Measurements from ENCODE around the gene HTRA2. TPM values are rescaled to one million over a fixed set of nuclear protein-coding genes. Genes with fewer than 3 reads are reported as not detected.

Gene HTRA2
- total and polyA plus RNA-seq, 2 experiments from 2014 or later, result 34.0 to 35.2 TPM

DNA sequence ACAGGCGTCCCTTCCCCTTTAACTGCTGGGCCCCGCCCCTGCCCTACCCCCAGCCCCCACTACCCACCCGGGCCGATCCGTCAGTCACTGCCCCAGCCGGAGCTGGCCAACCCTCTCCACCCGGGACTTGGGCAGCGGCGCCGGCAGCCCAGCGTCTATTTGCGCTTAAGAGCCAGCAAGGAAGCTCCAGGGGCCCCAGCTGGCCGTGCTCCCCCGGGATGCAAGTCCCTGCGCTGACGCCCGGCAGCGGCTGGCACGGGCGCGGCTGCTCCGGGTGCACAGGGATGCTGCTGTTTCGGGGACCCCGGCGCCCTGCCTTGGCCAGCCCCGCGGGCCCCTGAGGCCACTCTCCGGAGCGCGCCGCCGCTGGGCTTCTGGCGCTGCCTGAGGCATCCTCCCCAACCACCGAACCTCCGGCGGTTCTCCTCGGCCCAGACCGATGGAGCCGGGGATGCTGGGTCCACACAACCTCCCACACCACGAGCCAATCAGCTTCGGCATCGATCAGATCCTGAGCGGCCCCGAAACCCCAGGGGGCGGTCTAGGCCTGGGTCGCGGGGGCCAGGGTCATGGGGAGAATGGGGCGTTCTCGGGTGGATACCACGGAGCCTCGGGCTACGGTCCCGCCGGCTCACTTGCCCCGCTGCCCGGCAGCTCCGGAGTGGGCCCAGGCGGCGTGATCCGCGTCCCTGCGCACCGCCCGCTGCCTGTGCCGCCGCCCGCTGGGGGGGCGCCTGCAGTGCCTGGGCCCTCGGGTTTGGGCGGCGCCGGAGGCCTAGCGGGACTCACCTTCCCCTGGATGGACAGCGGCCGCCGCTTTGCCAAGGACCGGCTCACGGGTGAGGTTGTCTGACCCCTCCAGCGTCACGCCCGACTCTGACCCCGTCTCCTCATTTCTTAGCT, 15.1 kb upstream of the HTRA2 start, which contains the start of gene TLX2:
TSS of gene TLX2 (plus strand) at position 83 of the 903 bp plus-strand sequence. CDS start at position 440, 357 bp downstream.
- in situ Hi-C loops (cut with MboI), result no loop called here
- 5% methylated on average over 73 to 80 of the region's 82 CpGs for whole genome bisulfite sequencing, 2 experiments (ENCODE audit: low coverage in 1 of 2, low lambda C conversion rate in 2 of 2, missing lambda C conversion rate in 2 of 2)

DNA sequence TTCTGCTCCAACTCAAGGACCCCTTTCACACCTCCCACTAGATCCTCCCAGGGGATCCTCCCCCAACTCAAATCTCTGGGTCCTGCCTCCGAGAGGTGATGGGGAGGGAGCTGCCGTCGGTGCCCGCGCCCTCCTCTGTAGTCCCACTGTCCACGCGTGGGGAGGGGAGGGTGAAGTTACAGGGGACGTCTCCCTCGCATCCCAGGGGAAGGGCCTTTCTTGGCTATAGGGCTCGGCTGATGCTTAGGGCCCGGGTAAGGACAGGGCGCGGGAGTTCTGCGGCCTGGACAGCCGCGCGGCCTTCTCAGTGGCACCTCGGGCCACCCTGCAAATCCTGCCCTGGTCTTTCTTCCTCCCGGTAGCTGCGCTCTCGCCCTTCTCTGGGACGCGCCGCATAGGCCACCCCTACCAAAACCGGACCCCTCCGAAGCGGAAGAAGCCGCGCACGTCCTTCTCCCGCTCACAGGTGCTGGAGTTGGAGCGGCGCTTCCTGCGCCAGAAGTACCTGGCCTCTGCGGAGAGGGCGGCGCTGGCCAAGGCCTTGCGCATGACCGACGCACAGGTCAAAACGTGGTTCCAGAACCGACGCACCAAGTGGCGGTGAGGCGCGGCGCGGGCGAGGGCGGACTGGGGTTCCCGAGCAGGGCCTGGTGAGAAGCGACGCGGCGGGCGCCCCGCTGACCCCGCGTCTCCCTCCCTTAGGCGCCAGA, 14.3 kb upstream of the HTRA2 start:
- H3K9ac ChIP-seq, result no peak overlapping the region
- no peaks in the 10 kb centered on the region for H3F3A ChIP-seq (ENCODE audit: insufficient read depth)
- H3K9me3 ChIP-seq (ENCODE audit: low read depth), result no peaks in the 10 kb centered on the region
- no peak overlapping the region for H3K4me2 ChIP-seq (ENCODE audit: unreplicated experiment)
- H3K27ac ChIP-seq, result no peak overlapping the region
- no peaks in the 10 kb centered on the region for H4K20me1 ChIP-seq (ENCODE audit: insufficient read depth)
- peaks cover 86% of the 10 kb centered on the region for H3K27me3 ChIP-seq (replicated peaks; ENCODE audit: insufficient read depth)
- H3K9me2 ChIP-seq (ENCODE audit: insufficient read depth), result no peaks in the 10 kb centered on the region
- WGBS, 2 experiments (ENCODE audit: low coverage in 1 of 2, low lambda C conversion rate in 2 of 2, missing lambda C conversion rate in 2 of 2), result 11 to 13% methylated on average over 58 to 60 of the region's 60 CpGs
- H3K36me3 ChIP-seq (ENCODE audit: low read depth), result no peaks in the 10 kb centered on the region
- in situ Hi-C loops (cut with MboI), result no loop called here
- H3K4me1 ChIP-seq (ENCODE audit: insufficient read depth), result no peaks in the 10 kb centered on the region
- H3K79me2 ChIP-seq (ENCODE audit: insufficient read depth), result no peaks in the 10 kb centered on the region
- no peak overlapping the region for H3K4me3 ChIP-seq
- no peak overlapping the region for H2AFZ ChIP-seq
- TF ChIP-seq EZH2phosphoT487 (IDR thresholded peaks at IDR 0.05; ENCODE audit: insufficient read depth, low read depth) (0 out of 2 replicates have a peak, but pooled peaks have one; percentile 23), EZH2 (IDR thresholded peaks at IDR 0.05; ENCODE audit: insufficient read depth, poor library complexity, severe bottlenecking) (peak; percentile 59)
- no peak for DNase-seq

More for the DNA sequence above, 15.1 kb upstream of the HTRA2 start, which contains the start of gene TLX2:
- H3K4me2 ChIP-seq (ENCODE audit: unreplicated experiment), result no peak within 1 kb of the TSS
- no peak within 1 kb of the TSS for H3K4me3 ChIP-seq
- H3K9me2 ChIP-seq (ENCODE audit: insufficient read depth), result no peaks in the 10 kb centered on the region
- no peaks in the 10 kb centered on the region for H3K4me1 ChIP-seq (ENCODE audit: insufficient read depth)
- no peaks in the 10 kb centered on the region for H3F3A ChIP-seq (ENCODE audit: insufficient read depth)
- TF ChIP-seq EZH2 (IDR thresholded peaks at IDR 0.05; ENCODE audit: insufficient read depth, poor library complexity, severe bottlenecking), result peak; percentile 73
- peak; percentile 13; the same call in 1 of the 2 replicates for TF ChIP-seq EZH2phosphoT487 (IDR thresholded peaks at IDR 0.05; ENCODE audit: insufficient read depth, low read depth)
- DNase-seq, result peak; percentile 42
- peaks cover 80% of the 10 kb centered on the region for H3K27me3 ChIP-seq (replicated peaks; ENCODE audit: insufficient read depth)
- no peaks in the 10 kb centered on the region for H3K36me3 ChIP-seq (ENCODE audit: low read depth)
- no peak within 1 kb of the TSS for H3K27ac ChIP-seq
- no peaks in the 10 kb centered on the region for H4K20me1 ChIP-seq (ENCODE audit: insufficient read depth)
- H3K79me2 ChIP-seq (ENCODE audit: insufficient read depth), result no peaks in the 10 kb centered on the region
- no peak within 1 kb of the TSS for H2AFZ ChIP-seq
- H3K9ac ChIP-seq, result no peak within 1 kb of the TSS
- no peaks in the 10 kb centered on the region for H3K9me3 ChIP-seq (ENCODE audit: low read depth)

DNA sequence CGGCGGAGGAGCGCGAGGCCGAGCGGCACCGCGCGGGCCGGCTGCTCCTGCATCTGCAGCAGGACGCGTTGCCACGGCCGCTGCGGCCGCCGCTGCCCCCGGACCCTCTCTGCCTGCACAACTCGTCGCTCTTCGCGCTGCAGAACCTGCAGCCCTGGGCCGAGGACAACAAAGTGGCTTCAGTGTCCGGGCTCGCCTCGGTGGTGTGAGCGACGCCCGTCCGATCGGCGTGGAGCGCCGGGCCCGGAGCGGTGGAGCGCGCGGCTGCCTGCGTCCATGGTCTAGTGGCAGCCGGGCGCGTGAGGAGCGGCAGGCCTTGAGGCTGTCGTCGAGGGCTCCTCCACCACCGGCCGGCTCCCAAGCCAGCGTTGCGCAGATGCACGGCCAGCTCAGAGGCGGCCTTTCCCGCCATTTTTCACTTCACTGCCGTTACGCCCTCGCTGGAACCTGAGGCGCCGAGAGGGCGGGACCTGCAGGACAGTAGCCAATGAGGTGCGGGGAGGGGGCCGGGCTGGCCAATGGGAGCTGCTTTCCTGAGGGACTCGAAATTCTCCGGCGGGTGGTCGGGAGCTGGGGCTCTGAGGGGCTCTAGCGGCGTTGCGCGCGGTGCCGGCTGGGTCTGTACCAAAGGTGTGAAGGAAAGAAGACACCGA, 13.6 kb upstream of the HTRA2 start:
- in situ Hi-C loops (cut with MboI), result no loop called here
- Histone ChIP-seq H3K27me3 (replicated peaks; ENCODE audit: insufficient read depth) (peaks cover 86% of the 10 kb centered on the region), H3K4me3 (no peak overlapping the region), H3K79me2 (ENCODE audit: insufficient read depth) (no peaks in the 10 kb centered on the region), H3K36me3 (ENCODE audit: low read depth) (no peaks in the 10 kb centered on the region), H3F3A (ENCODE audit: insufficient read depth) (no peaks in the 10 kb centered on the region), H3K9me3 (ENCODE audit: low read depth) (no peaks in the 10 kb centered on the region), H3K27ac (no peak overlapping the region), H4K20me1 (ENCODE audit: insufficient read depth) (no peaks in the 10 kb centered on the region), H3K4me1 (ENCODE audit: insufficient read depth) (no peaks in the 10 kb centered on the region), H2AFZ (no peak overlapping the region), H3K4me2 (ENCODE audit: unreplicated experiment) (no peak overlapping the region), H3K9me2 (ENCODE audit: insufficient read depth) (no peaks in the 10 kb centered on the region), H3K9ac (no peak overlapping the region)
- WGBS, 2 experiments (ENCODE audit: low coverage in 1 of 2, low lambda C conversion rate in 2 of 2, missing lambda C conversion rate in 2 of 2), result 12% methylated on average over 57 to 61 of the region's 72 CpGs
- no peak for TF ChIP-seq EZH2phosphoT487 (IDR thresholded peaks at IDR 0.05; ENCODE audit: insufficient read depth, low read depth)
- no peak for TF ChIP-seq EZH2 (IDR thresholded peaks at IDR 0.05; ENCODE audit: insufficient read depth, poor library complexity, severe bottlenecking)
- DNase-seq, result peak; percentile 59

DNA sequence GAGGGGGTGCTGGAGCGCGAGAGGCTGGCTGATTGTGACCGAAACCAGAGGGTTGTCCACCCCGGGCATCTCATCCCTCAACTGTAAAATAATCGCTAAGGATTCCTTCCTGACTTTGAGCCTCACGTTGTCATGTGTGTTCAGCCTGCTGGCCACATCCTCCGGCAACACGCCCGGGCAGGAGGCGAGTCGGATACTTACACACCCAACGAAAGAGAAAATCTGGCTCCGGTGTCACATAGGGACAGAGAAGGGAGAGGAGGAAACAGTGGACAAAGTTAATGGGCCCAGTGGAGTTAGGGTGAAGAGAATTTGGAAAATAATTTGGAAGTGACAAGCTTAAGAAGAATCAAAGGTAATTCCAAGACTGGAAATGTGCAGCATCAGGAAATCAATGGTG, 13.1 kb upstream of the HTRA2 start:
- TF ChIP-seq EZH2phosphoT487 (IDR thresholded peaks at IDR 0.05; ENCODE audit: insufficient read depth, low read depth) (no peak), EZH2 (IDR thresholded peaks at IDR 0.05; ENCODE audit: insufficient read depth, poor library complexity, severe bottlenecking) (no peak)
- Histone ChIP-seq H3K4me3 (no peak overlapping the region), H3K9me3 (ENCODE audit: low read depth) (no peaks in the 10 kb centered on the region), H3K27ac (no peak overlapping the region), H3K27me3 (replicated peaks; ENCODE audit: insufficient read depth) (peaks cover 84% of the 10 kb centered on the region), H3K4me1 (ENCODE audit: insufficient read depth) (no peaks in the 10 kb centered on the region), H3K9me2 (ENCODE audit: insufficient read depth) (no peaks in the 10 kb centered on the region), H4K20me1 (ENCODE audit: insufficient read depth) (no peaks in the 10 kb centered on the region), H3K79me2 (ENCODE audit: insufficient read depth) (no peaks in the 10 kb centered on the region), H3K4me2 (ENCODE audit: unreplicated experiment) (no peak overlapping the region), H3K36me3 (ENCODE audit: low read depth) (no peaks in the 10 kb centered on the region), H2AFZ (no peak overlapping the region), H3F3A (ENCODE audit: insufficient read depth) (no peaks in the 10 kb centered on the region), H3K9ac (no peak overlapping the region)
- in situ Hi-C loops (cut with MboI), result no loop called here
- WGBS, 2 experiments (ENCODE audit: low coverage in 1 of 2, low lambda C conversion rate in 2 of 2, missing lambda C conversion rate in 2 of 2), result 60 to 66% methylated on average over 13 of the region's 13 CpGs
- DNase-seq, result no peak
